Measurements from ENCODE around the gene RXFP4. TPM values are rescaled to one million over a fixed set of nuclear protein-coding genes. Genes with fewer than 3 reads are reported as not detected.
A peak's percentile ranks its signal among the peaks of the same experiment; 100 is the strongest.

Gene RXFP4
- total and polyA plus RNA-seq, 8 donors: 0.10 to 0.82 (median 0.17) TPM; not detected in 3

DNA sequence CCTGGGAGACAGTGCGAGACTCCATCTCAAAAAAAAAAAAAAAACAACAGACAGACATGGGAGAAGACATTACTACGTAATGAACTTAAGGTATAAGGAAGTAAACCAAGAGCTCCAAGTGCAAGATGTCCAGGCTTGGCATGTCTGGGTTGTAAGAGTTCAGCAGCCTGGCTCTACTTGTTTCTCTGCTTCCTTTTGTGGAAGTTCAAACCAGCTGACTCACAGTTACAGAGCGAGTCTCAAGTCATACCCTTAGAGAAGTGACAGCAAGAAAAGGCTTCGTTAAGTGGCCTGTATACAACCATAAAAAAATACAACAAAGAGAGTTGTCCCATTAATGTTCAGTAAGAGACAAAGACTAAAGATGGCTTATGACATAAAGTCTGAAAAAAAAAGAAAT lies 31.5 kb upstream of the RXFP4 start:
- H3K36me3 ChIP-seq: peaks cover 6 to 79% of the 10 kb centered on the region in 2 donors

DNA sequence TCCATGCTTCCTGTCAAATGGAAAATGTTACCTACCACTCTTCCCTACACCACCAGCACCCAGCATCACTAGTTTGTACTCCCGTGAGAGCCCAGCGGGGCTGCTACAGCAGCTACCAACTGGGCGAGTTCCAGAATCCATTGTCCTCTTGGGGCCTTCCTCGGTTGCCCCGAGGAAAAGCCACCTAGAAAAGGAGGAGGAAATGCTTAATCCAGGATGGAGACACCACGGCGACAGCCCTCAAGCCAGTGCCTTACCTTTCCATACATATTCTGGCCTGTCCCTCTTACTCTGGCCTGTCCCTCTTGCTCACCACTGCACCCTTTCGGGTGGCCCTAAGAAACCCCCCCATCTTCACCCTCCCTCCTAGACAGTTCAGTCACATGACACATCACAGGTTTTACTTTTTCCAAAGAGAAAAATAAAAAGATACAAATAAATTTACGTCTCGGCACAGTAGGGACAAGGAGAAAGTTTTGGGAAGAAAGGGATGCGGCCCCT lies 30.8 kb upstream of the RXFP4 start:
- peaks cover 6 to 79% of the 10 kb centered on the region in 2 donors for H3K36me3 ChIP-seq
- peaks cover 4 to 30% of the 10 kb centered on the region in 2 donors for H3K4me1 ChIP-seq
- peak in 1 of 4 donors; percentile 40 for DNase-seq
- H3K27me3 ChIP-seq: no peaks in the 10 kb centered on the region
- no peaks in the 10 kb centered on the region for H3K9me3 ChIP-seq
- peak overlapping the region; percentile 64 to 78 for H3K4me3 ChIP-seq
- intact Hi-C loops (cut with DNase I): no loop called here
- TF ChIP-seq, protein P1, sequence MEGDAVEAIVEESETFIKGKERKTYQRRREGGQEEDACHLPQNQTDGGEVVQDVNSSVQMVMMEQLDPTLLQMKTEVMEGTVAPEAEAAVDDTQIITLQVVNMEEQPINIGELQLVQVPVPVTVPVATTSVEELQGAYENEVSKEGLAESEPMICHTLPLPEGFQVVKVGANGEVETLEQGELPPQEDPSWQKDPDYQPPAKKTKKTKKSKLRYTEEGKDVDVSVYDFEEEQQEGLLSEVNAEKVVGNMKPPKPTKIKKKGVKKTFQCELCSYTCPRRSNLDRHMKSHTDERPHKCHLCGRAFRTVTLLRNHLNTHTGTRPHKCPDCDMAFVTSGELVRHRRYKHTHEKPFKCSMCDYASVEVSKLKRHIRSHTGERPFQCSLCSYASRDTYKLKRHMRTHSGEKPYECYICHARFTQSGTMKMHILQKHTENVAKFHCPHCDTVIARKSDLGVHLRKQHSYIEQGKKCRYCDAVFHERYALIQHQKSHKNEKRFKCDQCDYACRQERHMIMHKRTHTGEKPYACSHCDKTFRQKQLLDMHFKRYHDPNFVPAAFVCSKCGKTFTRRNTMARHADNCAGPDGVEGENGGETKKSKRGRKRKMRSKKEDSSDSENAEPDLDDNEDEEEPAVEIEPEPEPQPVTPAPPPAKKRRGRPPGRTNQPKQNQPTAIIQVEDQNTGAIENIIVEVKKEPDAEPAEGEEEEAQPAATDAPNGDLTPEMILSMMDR (IDR thresholded peaks at IDR 0.05): no peak
- ATAC-seq: peak; percentile 64
- H3K27ac ChIP-seq: peak overlapping the region; percentile 88 to 92

More for the DNA sequence above, 31.5 kb upstream of the RXFP4 start:
- peak; percentile 56 for ATAC-seq
- peaks cover 4 to 30% of the 10 kb centered on the region in 2 donors for H3K4me1 ChIP-seq
- DNase-seq: peak in 1 of 4 donors; percentile 50
- intact Hi-C loops (cut with DNase I): no loop called here
- TF ChIP-seq, protein P1 (IDR thresholded peaks at IDR 0.05): no peak
- H3K27ac ChIP-seq: peak overlapping the region; percentile 88 to 92
- H3K4me3 ChIP-seq: peak overlapping the region in 1 of 2 donors; percentile 78
- H3K27me3 ChIP-seq: no peaks in the 10 kb centered on the region
- H3K9me3 ChIP-seq: no peaks in the 10 kb centered on the region

DNA sequence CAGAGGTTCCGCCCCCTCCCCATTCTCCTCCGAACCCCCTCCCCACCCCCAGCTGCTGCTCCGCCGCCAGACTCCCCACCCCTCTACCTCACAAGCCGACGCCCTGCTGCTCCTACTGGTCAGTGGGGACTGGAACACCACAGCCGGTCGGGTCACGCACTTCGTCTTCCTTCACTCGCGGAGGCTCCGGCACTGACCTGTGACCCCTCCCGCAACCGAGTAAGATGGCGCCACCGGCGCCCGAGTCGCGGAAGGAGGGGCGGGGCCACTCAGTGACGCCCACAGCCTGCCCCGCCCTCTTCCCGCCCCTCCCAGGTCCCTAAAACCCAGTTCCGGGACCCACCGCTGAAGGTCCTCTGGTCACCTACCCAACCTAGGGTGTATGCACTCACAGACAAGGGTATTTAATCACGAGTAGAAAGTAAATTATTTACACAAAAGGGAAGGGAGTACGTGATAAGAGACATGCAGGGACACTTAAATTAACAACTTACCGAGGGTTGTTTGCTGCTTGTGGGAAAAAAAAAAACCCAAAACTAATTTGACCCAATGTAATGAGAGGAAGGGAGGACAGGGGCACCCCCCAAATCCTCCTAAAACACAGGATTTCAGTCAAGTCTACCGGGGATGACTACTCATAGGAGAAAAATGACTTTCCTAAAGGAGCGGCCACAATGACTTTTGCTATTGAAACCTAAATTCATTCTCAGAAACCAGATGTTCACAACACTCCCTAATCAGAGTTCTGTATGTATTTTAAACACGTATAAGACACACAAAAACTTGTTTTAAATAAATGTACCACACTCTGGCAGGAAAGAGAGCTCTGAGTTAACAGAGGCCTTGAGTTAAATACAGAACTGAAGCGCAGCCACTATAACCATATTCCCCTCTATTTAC lies 30.0 kb upstream of the RXFP4 start, which contains the start of gene RIT1:
RIT1 (minus strand) TSS at position 194 of the 900 bp plus-strand sequence. CDS start 588 bp downstream, outside the sequence.
- DNase-seq: peak; percentile 80 to 97 (median 92)
- H3K4me3 ChIP-seq: peak within 1 kb of the TSS; percentile 64 to 78
- peak within 1 kb of the TSS; percentile 88 to 92 for H3K27ac ChIP-seq
- H3K27me3 ChIP-seq: no peaks in the 10 kb centered on the region
- peaks cover 6 to 79% of the 10 kb centered on the region in 2 donors for H3K36me3 ChIP-seq
- ATAC-seq: peak; percentile 96
- TF ChIP-seq, protein P1 (IDR thresholded peaks at IDR 0.05): no peak
- peaks cover 4 to 30% of the 10 kb centered on the region in 2 donors for H3K4me1 ChIP-seq
- intact Hi-C loops (cut with DNase I): no loop called here
- no peaks in the 10 kb centered on the region for H3K9me3 ChIP-seq

DNA sequence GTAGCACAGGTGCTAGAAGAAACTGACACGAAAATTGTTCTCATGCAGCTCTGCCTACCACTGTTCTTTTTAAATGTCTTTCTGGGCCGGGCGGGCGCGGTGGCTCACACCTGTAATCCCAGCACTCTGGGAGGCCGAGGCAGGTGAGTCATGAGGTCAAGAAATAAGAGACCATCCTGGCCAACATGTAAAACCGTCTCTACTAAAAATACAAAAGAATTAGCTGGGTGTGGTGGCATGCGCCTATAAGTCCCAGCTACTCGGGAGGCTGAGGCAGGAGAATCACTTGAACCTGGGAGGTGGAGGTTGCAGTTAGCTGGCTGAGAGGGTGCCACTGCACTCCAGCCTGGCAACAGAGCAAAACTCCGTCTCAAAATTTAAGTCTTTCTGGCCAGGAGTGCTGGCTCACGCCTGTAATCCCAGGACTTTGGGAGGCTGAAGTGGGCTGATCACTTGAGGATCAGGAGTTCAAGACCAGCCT lies 29.3 kb upstream of the RXFP4 start:
- no peak overlapping the region for H3K4me3 ChIP-seq
- peak; percentile 1 for ATAC-seq
- TF ChIP-seq, protein P1 (IDR thresholded peaks at IDR 0.05): no peak
- no peaks in the 10 kb centered on the region for H3K9me3 ChIP-seq
- peaks cover 4 to 79% of the 10 kb centered on the region in 2 donors for H3K36me3 ChIP-seq
- DNase-seq: no peak
- H3K27ac ChIP-seq: peak overlapping the region; percentile 88 to 92
- peaks cover 4 to 30% of the 10 kb centered on the region in 2 donors for H3K4me1 ChIP-seq
- H3K27me3 ChIP-seq: no peaks in the 10 kb centered on the region
- intact Hi-C loops (cut with DNase I): no loop called here

Measured in left lung (tissue), 10 donors.